Left ventricle myocardium superior (tissue), 1 donor: ENCODE data around the gene RABGAP1L. TPM values are rescaled to one million over a fixed set of nuclear protein-coding genes. Genes with fewer than 3 reads are reported as not detected.
"Not testable (repeated sequence)": the region's sequence is repeated elsewhere in the genome, so short reads cannot be mapped to it uniquely, and the experiment has no call there.

Experiments used
- ATAC-seq: fragments of 200-7000 bp; cut with Tn5 transposase; one replicate; pipeline ENCODE4 v1.9.1; 2020; ENCODE audit warnings: mild to moderate bottlenecking, moderate library complexity
- DNase-seq: peaks from one replicate; pipeline ENCODE4 v3.0.0-alpha.2; 2020
- intact Hi-C: fragments of 100-400 bp; cut with micrococcal nuclease; formaldehyde crosslinking; loops from one replicate; pipeline ENCODE4 v1.11.0; 2022
- total RNA-seq: library from RNA; stranded (reverse); fragmentation: NEBNext Ultra II Directional; extraction: Animal tissue kit (Norgen Biotek cat#: 25700); gene quantifications from one replicate; pipeline ENCODE4 v1.2.1, GENCODE V29; 2021
- donor health status: DM: no; HTN: yes; CAD: no; lungs with severe emphysema.

The RABGAP1L gene
- total RNA-seq, 1 donor from 2014 or later: 147 TPM

GRCh38 chr1:174657893-174658292, 498.6 kb downstream of the RABGAP1L start:
- intact Hi-C loops: no loop called here
- no peak for ATAC-seq
- DNase-seq: no peak

GRCh38 chr1:174659823-174660222, 500.5 kb downstream of the RABGAP1L start:
- intact Hi-C loops: no loop called here
- peak; percentile 98 for ATAC-seq
- DNase-seq: no peak

DNA sequence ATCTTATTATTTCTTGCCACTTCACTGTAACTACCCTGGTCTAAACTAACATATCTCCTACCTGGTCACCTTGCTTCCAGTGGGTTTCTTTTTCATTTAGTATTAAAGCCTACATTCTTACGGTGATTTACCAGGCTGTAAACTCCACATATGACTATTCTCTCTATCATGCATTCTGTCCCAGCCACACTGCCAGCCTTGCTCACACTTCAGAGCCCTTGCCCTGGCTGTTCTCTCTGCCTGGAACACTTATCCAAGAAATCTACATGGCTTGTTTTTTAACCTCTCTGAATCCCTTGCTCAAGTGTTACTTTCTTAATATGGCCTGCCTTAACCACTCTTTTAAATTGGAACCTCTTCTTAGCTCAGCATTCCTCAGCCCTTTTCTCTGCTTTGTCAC, 501.2 kb downstream of the RABGAP1L start:
- ATAC-seq (peak; percentile 54), DNase-seq (no peak)
- intact Hi-C loops: no loop called here

- ATAC-seq (no peak), DNase-seq (no peak)
- intact Hi-C loops: no loop called here
Observed at GRCh38 chr1:174663358-174663757, 504.0 kb downstream of the RABGAP1L start.

- ATAC-seq (no peak), DNase-seq (no peak)
- intact Hi-C loops: no loop called here
Observed at GRCh38 chr1:174666248-174666647, 506.9 kb downstream of the RABGAP1L start.

DNA sequence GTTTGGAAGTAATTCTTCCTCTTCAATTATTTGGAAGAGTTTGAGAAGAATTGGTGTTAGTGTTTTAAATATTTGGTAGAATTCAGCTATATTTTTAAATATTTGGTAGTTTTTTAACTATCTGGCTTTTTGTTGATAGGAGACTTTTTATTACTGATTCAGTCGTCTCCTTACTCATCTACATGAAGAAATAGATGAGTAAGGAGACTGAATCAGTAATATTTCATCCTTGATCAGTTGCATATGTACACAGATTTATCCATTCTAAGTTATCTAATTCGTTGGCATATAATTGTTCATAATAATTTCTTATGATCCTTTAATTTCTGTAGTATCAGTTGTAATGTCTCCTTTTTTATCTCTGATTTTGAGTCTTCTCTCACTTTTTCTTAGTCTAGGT, 512.5 kb downstream of the RABGAP1L start:
- intact Hi-C loops: no loop called here
- DNase-seq: no peak
- ATAC-seq: no peak

DNA sequence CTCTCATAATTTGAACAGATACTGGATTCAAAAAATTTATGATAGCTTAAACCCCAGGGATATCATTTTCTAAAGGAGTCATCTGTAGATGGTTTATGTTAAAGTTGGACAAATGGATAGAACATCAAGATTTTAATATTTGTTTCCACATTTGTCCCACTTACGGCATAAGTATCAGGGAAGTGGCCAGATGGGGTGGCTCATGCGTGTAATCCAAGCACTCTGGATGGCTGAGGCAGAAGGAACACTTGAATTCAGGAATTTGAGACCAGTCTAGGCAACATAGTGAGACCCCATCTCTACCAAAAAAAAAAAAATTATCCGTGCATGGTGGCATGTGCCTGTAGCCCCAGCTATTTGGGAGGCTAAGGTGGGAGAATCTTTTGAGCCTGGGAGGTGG, 517.5 kb downstream of the RABGAP1L start:
- ATAC-seq: no peak
- intact Hi-C loops: no loop called here
- DNase-seq: no peak

GRCh38 chr1:174678657-174679056, 519.3 kb downstream of the RABGAP1L start:
- DNase-seq: no peak
- no peak for ATAC-seq
- intact Hi-C loops: no loop called here

DNA sequence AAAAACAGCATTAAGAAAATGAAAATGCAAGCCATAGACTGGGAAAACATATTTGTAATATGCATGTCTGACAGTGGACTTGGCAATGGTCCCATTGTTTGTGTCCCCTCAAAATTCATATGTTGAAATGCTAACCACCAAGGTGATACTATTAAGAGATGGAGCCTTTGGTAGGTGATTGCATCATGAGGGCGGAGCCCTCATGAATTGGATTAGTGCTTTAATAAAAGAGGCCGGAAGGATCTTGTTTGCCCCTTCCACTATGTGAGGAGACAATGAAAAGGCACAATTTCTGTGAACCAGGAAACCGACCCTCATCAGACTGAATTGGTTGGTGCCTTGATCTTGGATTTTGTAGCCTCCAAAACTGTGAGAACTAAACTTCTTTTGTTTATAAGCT, 520.8 kb downstream of the RABGAP1L start:
- DNase-seq (no peak), ATAC-seq (no peak)
- intact Hi-C loops: no loop called here

DNA sequence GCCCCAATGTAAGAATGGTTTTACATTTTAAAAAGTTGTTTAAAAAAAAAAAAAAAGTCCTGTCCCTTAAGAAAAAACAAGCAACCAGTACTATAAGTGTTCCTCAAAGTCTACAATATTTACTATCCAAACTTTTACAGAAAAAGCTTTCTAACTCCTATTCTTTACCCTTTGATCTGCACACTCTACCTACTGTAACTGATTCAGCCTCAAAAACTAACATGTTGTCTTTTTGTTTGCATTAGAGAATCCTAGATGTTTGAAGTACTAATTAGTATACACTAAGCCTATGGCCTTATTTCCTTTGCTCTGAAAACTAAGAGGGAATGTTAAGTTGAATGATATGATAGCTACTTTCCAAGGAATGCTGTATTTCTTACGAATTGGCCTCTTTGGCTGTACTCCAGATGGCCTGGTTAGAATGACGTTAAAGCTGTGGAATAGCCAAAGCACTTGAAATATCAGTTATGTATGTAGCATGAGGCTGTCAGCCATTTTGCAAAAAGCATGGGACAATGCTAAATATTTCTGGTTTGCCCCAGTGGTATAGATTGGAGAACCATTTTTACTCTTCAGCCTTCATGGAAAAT, 523.2 kb downstream of the RABGAP1L start:
- ATAC-seq: no peak
- intact Hi-C loops: no loop called here
- DNase-seq: no peak

- DNase-seq (no peak), ATAC-seq (no peak)
- intact Hi-C loops: no loop called here
Observed at GRCh38 chr1:174686213-174686612, 526.9 kb downstream of the RABGAP1L start.

DNA sequence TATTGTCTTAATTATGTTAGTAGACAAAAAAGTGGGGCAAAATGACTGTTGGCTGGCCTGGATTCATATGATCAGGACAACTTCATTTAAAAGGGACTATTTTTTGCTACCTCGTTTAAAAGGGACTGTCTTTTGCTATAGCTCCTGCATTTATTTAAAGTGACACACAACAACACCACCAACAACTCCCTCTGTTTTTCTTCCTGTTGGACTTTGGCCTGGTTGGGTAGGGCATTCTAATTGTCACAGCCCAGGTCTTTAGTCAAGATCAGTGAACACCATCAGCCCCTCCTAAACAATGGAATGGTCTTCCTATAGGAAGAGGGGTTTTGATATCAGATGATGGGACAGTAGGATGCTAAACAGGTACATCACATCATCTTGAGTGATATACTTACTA, 530.2 kb downstream of the RABGAP1L start:
- ATAC-seq (no peak), DNase-seq (no peak)
- intact Hi-C loops: no loop called here

DNA sequence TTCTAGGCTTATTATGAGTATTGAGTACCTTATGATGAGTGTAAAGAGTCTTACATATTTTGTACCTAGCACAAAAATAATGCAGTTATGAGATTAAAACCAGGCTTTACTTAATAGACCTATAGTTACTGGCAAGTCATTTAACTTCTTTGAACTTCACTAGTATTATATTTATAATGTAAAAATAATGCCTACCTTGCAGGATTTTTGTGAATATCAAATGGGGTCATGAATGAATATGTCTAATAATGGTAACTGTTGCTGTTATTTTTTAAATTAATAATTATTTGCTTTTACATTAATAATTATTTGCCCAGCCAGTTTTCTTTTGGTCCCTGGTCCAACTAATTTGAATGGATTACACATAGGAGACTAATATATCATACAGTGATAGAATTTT, 530.9 kb downstream of the RABGAP1L start:
- intact Hi-C loops: no loop called here
- no peak for ATAC-seq
- no peak for DNase-seq

DNA sequence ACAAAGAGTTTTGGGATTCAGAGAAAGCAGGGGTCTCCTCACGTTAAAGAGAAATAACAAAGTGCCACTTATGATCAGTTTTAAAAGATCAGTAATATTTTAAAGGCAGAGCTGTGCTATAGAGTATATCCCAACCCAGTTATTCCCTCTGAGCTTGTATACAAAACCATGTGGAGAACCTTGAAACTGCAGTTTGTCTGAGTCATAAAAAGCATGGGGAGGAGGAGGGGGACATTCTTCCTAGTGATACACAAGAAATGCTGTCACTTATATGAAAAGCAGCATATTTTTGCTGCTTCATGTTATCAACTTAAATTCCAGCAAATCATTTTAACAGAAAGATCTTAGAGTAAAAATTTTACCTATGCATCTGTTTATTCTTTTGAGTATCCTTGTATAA, 533.0 kb downstream of the RABGAP1L start:
- no peak for ATAC-seq
- no peak for DNase-seq
- intact Hi-C loops: no loop called here

GRCh38 chr1:174693085-174693484, 533.8 kb downstream of the RABGAP1L start:
- ATAC-seq (no peak), DNase-seq (no peak)
- intact Hi-C loops: no loop called here

DNA sequence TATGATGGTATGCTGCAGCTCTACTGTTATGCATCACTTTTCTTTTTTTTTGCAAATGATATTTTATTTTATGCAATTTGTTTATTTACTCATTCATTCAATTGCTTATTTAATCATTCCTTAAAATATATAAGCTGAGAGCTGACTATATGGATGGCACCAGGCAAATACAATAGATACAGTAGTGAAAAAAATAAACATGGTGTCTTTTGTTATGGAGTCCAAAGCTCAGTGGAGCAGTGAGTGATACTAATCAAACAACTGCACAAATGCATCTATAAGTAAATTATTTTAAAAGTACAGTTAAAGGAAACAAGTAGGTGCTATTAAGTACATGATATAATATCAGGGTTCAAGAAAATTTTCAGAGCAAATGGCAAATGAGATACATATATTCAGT, 534.2 kb downstream of the RABGAP1L start:
- intact Hi-C loops, DNase-seq, ATAC-seq: not testable (repeated sequence)

- DNase-seq: no peak
- ATAC-seq: no peak
- intact Hi-C loops: no loop called here
Observed at GRCh38 chr1:174696026-174696821, 536.9 kb downstream of the RABGAP1L start.

DNA sequence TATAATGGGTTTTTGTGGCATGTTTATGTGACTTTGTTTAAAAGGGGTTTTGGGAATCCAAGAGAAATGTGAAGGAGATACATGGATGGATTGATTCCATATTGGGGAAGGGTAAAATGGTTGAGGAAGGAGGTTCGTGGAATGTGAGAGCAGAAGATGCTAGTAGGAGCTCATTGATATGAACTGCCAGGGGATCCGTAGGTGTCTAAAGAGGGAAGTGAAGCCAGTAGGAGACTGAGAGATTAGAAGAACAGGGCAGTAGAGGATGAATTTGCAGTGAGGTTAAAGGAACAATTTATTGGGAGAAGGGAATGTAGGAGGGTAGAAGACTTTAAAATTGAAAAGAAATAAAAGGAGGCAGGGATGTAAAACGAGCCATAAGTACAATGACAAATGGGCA, 541.0 kb downstream of the RABGAP1L start:
- DNase-seq (no peak), ATAC-seq (no peak)
- intact Hi-C loops: no loop called here

DNA sequence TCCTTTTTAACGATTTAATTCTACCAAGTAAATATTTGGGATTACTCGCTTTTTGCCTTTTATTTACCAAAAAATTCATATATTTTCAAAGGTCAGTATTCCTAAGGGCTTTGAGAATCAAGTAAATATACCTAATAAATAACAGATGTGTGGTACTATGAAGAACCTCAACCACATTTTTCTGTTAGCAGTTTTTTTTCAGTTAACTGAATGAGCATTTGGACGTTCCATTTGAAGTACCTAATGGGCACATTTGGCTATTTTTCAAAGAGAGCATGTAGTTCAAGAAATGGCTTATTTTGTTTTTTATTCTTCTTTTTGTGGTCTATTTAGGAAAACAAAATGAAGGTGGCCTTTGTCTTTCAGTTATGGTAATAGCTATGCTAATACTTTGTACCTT, 541.5 kb downstream of the RABGAP1L start:
- intact Hi-C loops: no loop called here
- no peak for DNase-seq
- ATAC-seq: no peak

DNA sequence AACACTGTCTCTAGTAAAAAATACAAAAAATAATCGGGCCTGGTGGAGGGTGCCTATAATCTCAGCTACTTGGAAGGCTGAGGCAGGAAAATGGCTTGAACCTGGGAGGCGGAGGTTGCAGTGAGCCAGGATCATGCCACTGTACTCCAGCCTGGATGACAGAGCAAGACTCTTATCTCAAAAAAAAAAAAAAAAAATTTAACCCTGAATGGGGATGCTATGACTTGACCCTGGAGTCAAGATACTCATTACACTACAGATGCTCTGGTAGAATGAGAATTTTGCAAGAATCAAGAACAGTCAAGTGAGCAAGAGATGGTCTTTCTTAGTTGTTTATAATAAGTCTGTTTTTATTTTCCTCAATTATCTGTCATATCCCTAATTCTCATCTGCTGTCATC, 542.2 kb downstream of the RABGAP1L start:
- ATAC-seq (no peak), DNase-seq (no peak)

DNA sequence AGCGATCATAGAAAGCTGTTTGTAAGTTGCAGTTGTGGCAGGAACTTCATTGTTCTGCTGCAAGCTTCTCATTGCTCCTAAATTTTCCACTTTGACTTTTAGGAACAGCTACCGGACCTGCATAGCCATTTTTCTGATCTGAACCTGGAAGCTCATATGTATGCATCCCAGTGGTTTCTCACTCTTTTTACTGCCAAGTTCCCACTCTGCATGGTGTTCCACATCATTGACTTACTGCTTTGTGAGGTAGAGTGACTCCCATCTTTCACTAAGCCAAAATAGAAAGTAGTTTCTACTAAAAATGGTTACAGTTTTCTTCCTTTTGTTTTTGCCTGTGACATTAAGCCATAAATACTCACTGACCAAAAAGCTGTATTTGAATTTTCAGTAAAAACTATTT, 542.7 kb downstream of the RABGAP1L start:
- intact Hi-C loops: no loop called here
- ATAC-seq (no peak), DNase-seq (no peak)

More for the DNA sequence above, 542.2 kb downstream of the RABGAP1L start:
- intact Hi-C loops: no loop called here
